BLaER1 treated with 17β-estradiol and CSF1 and Interleukin-3, amounts not matched to agents 10 nM and 100 nM (cell line): ENCODE results near the gene WDR54.
"Not testable (repeated sequence)": the region's sequence is repeated elsewhere in the genome, so short reads cannot be mapped to it uniquely, and the experiment has no call there.

ENCODE experiments used
- H3K27ac ChIP-seq, 11 experiments: shearing (Covaris generic); formaldehyde crosslinking; 2 replicates each; pipeline ENCODE4 v1.8.1; 2022
- H3K27me3 ChIP-seq, 11 experiments: shearing (Covaris generic); formaldehyde crosslinking; 2 replicates each; pipeline ENCODE4 v1.8.1; 2022
- H3K36me3 ChIP-seq, 11 experiments: shearing (Covaris generic); formaldehyde crosslinking; 2 replicates each; pipeline ENCODE4 v1.8.1; 2022
- H3K4me1 ChIP-seq, 10 experiments: shearing (Covaris generic); formaldehyde crosslinking; 2 replicates each; pipeline ENCODE4 v1.8.1; 2022
- H3K4me2 ChIP-seq, 11 experiments: shearing (Covaris generic); formaldehyde crosslinking; 2 replicates each; pipeline ENCODE4 v1.8.1; 2022
- H3K4me3 ChIP-seq, 10 experiments: shearing (Covaris generic); formaldehyde crosslinking; 2 replicates each; pipeline ENCODE4 v1.8.1; 2022
- H3K9ac ChIP-seq, 11 experiments: shearing (Covaris generic); formaldehyde crosslinking; 2 replicates each; pipeline ENCODE4 v1.8.1; 2022
- H3K9me3 ChIP-seq, 11 experiments: shearing (Covaris generic); formaldehyde crosslinking; replicated peaks in 1 of 11; 2 replicates each; pipeline ENCODE4 v1.8.1; 2022
- H4K20me1 ChIP-seq, 11 experiments: shearing (Covaris generic); formaldehyde crosslinking; 2 replicates each; pipeline ENCODE4 v1.8.1; 2022
- Cebpa-rat ChIP-seq, 11 experiments: shearing (Covaris generic); IDR thresholded peaks; 2 replicates each; pipeline ENCODE4 v1.8.1; 2022

Gene WDR54

DNA sequence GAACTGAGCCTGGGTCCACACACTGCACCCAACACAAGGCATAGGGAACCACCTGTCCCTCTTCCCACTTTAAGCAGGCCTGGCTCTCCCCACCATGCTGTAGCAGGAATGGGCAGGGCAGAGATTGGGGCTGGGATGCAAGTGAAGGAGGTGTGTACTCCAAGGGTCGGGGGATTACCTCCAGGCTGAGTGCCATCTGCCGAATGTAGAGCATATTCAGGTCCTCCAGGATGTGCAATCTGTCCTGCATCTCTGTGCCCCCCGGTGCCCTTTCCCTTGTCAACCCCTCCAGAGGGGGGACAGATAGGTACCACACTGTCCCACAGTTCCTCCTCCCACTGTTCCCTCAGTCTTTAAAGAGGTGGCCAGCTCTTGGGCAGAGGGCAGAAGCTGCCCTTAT is 17.8 kb downstream of the WDR54 start:
- peak overlapping the region; percentile 62 to 74 (median 68) for H3K4me3 ChIP-seq
- H3K9me3 ChIP-seq, result peaks cover 0 to 13% (median 0%) of the 10 kb centered on the region in 11 experiments; a peak in 7 of 22 replicates
- peak overlapping the region; percentile 75 to 90 (median 82) for H3K9ac ChIP-seq
- H3K27ac ChIP-seq, result peak overlapping the region; percentile 48 to 94 (median 85); a peak in 21 of 22 replicates
- no peaks in the 10 kb centered on the region for H4K20me1 ChIP-seq
- no peaks in the 10 kb centered on the region for H3K36me3 ChIP-seq
- H3K4me2 ChIP-seq, result peak overlapping the region; percentile 89 to 100 (median 99)
- peaks cover 15 to 25% (median 20%) of the 10 kb centered on the region in 11 experiments for H3K27me3 ChIP-seq
- TF ChIP-seq Cebpa-rat (IDR thresholded peaks at IDR 0.05), result no peak
- peaks cover 60 to 72% (median 65%) of the 10 kb centered on the region in 10 experiments for H3K4me1 ChIP-seq

GRCh38 chr2:74439803-74440377 is 18.4 kb downstream of the WDR54 start:
- no peak for TF ChIP-seq Cebpa-rat (IDR thresholded peaks at IDR 0.05)
- peak overlapping the region; percentile 48 to 94 (median 85) for H3K27ac ChIP-seq
- peak overlapping the region; percentile 62 to 74 (median 68) for H3K4me3 ChIP-seq
- peak overlapping the region; percentile 75 to 90 (median 82) for H3K9ac ChIP-seq
- peaks cover 15 to 25% (median 20%) of the 10 kb centered on the region in 11 experiments for H3K27me3 ChIP-seq
- no peaks in the 10 kb centered on the region for H4K20me1 ChIP-seq
- peak overlapping the region; percentile 89 to 100 (median 99) for H3K4me2 ChIP-seq
- H3K36me3 ChIP-seq, result no peaks in the 10 kb centered on the region
- peaks cover 64 to 78% (median 70%) of the 10 kb centered on the region in 10 experiments for H3K4me1 ChIP-seq
- H3K9me3 ChIP-seq, result peaks cover 0 to 13% (median 0%) of the 10 kb centered on the region in 11 experiments; a peak in 7 of 22 replicates

DNA sequence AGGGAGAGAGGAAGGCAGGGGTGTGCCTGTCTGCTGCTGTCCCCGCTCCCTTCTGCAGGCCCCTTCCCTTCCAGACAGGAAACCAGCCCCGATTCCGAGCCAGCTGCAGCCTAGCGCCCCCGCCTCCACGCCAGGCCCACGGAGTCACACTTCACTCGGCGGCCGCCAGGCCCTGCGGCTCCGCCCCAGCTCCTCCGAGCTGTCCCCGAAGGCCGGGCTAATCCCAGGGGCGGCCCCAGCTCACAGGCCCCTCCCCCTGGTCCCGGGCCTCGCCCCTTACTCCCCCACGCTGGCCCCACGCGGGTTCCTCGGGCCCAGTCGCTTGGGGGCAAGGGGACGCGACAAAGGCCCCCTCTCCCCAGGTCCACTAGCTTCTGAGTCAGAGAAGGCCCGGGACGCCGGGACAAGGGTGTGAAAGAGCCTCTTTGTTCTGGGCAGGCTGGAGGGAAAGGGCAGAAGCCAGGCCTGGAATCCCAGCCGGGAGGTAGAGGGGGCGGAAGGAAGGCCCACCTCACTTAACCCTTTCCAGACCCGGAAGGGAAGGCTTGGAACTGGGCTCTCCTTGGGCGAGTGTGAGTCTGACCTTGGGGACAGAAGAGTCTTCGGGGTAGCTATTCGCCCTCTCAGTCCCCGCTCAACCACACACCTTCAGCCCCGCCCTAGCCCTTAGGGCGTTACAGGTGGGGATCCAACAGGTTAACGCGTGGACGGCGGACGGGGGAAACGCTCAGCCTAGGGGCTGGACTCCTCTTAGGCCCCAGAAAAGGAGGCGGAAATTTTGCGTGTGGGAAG is 19.0 kb downstream of the WDR54 start:
- peak overlapping the region; percentile 48 to 94 (median 85); a peak in 21 of 22 replicates for H3K27ac ChIP-seq

GRCh38 chr2:74441170-74441689 is 19.7 kb downstream of the WDR54 start:
- peak overlapping the region; percentile 48 to 94 (median 85); a peak in 18 of 22 replicates for H3K27ac ChIP-seq
- peak overlapping the region; percentile 89 to 100 (median 99) for H3K4me2 ChIP-seq
- peak overlapping the region in 7 of 11 experiments; percentile 80 to 88 (median 82); a peak in 10 of 22 replicates for H3K9ac ChIP-seq
- peaks cover 0 to 13% (median 0%) of the 10 kb centered on the region in 11 experiments; a peak in 7 of 22 replicates for H3K9me3 ChIP-seq
- no peaks in the 10 kb centered on the region for H3K36me3 ChIP-seq
- peaks cover 64 to 74% (median 66%) of the 10 kb centered on the region in 10 experiments for H3K4me1 ChIP-seq
- peaks cover 15 to 25% (median 20%) of the 10 kb centered on the region in 11 experiments for H3K27me3 ChIP-seq
- TF ChIP-seq Cebpa-rat (IDR thresholded peaks at IDR 0.05), result no peak
- H4K20me1 ChIP-seq, result no peaks in the 10 kb centered on the region
- 0 out of 20 replicates have a peak overlapping the region, but pooled peaks of 2 of the 10 experiments have one; percentile 67 to 72 for H3K4me3 ChIP-seq

More for the DNA sequence above, 19.0 kb downstream of the WDR54 start:
- Histone ChIP-seq H4K20me1 (no peaks in the 10 kb centered on the region), H3K27me3 (peaks cover 15 to 25% (median 20%) of the 10 kb centered on the region in 11 experiments), H3K9me3 (peaks cover 0 to 13% (median 0%) of the 10 kb centered on the region in 11 experiments; a peak in 7 of 22 replicates), H3K4me1 (peaks cover 64 to 81% (median 70%) of the 10 kb centered on the region in 10 experiments), H3K9ac (peak overlapping the region; percentile 75 to 90 (median 82)), H3K4me2 (peak overlapping the region; percentile 89 to 100 (median 99)), H3K36me3 (no peaks in the 10 kb centered on the region), H3K4me3 (peak overlapping the region; percentile 62 to 74 (median 68))
- TF ChIP-seq Cebpa-rat (IDR thresholded peaks at IDR 0.05), result no peak

DNA sequence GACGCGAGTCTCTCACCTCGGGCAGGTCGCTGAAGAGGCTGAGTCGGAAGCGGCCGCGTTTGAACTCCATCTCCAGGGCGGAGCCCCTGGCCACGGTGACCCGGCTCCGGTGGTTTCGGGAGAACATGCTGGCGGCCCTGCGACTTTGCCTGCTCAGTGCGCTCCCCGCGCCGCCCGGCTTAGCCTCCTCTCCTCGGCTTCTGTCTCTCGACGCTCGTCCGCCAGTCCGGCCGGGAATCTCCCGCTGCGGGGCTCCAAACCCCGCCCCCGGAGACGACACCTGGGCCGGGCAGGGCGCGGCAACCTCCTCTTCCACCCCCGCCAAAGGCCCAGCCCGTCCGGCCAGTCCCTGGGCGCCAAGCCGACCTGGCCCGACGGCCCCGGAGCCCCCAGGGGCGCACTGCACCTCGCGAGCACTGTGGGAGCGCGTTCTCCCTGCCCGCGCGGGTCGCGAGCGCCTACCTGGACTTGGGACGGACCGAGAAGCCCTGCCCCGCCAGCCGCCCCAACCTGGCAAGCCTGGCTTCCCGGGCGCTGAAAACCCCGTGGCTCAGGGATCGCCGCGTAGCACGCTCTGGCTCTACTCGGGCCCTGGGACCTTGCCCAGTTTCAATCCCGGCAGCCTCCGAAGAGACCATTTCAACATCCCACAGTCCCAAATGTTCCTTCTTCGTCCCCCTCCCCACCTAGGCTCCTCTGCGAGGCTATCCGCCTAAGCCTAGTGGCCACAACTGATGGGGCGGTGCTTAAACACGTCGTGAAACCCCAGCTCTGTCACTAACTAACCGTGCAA is 20.4 kb downstream of the WDR54 start, which contains the start of gene RTKN:
Gene RTKN (minus strand): TSS at position 248 of the 793 bp plus-strand sequence. CDS start 121 bp downstream, at position 127.
- peaks cover 57 to 68% (median 59%) of the 10 kb centered on the region in 10 experiments for H3K4me1 ChIP-seq
- peak within 1 kb of the TSS; percentile 48 to 94 (median 85); a peak in 21 of 22 replicates for H3K27ac ChIP-seq

DNA sequence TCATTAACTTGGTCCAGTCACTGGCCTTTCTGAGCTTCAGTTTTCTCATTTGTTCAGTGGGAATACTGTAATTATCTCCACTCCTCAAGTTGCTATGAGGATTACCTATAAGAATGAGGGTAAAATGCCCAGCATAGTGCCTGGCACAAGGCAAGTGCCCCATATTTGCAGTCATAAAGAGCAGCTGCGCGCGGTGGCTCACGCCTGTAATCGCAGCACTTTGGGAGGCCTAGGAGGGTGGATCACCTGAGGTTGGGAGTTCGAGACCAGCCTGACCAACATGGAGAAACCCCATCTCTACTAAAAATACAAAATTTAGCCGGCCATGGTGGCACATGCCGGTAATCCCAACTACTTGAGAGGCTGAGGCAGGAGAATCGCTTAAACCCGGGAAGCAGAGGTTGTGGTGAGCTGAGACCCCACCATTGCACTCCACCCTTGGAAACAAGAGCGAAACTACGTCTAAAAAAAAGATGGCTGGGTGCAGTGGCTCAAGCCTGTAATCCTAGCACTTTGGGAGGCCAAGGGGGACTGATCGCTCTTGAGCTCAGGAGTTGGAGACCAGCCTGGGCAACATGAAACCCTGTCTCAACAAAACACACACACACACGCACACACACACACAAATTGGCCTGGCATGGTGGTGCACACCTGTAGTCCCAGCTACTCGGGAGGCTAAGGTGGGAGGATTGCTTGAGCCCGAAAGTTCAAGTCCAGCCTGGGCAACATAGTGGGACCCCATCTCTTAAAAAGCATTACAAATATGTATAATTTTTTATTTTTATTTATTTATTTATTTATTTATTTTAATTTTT is 21.2 kb downstream of the WDR54 start:
- H3K27ac ChIP-seq, H3K9ac ChIP-seq, H4K20me1 ChIP-seq, H3K4me2 ChIP-seq, H3K36me3 ChIP-seq, H3K4me3 ChIP-seq: not testable (repeated sequence)
- H3K9me3 ChIP-seq, result peaks cover 0 to 13% (median 0%) of the 10 kb centered on the region in 11 experiments; a peak in 7 of 22 replicates
- peaks cover 15 to 25% (median 20%) of the 10 kb centered on the region in 11 experiments for H3K27me3 ChIP-seq
- H3K4me1 ChIP-seq, result peaks cover 49 to 60% (median 51%) of the 10 kb centered on the region in 10 experiments

More for the DNA sequence above, 20.4 kb downstream of the WDR54 start, which contains the start of gene RTKN:
- H3K4me2 ChIP-seq, result peak within 1 kb of the TSS; percentile 89 to 100 (median 99)
- peaks cover 15 to 25% (median 20%) of the 10 kb centered on the region in 11 experiments for H3K27me3 ChIP-seq
- H3K4me3 ChIP-seq, result peak within 1 kb of the TSS; percentile 62 to 74 (median 68); a peak in 17 of 20 replicates
- H3K9ac ChIP-seq, result peak within 1 kb of the TSS; percentile 75 to 90 (median 82)
- H4K20me1 ChIP-seq, result no peaks in the 10 kb centered on the region
- H3K9me3 ChIP-seq, result peaks cover 0 to 13% (median 0%) of the 10 kb centered on the region in 11 experiments; a peak in 7 of 22 replicates
- TF ChIP-seq Cebpa-rat (IDR thresholded peaks at IDR 0.05), result no peak
- no peaks in the 10 kb centered on the region for H3K36me3 ChIP-seq

GRCh38 chr2:74444498-74445318 is 23.2 kb downstream of the WDR54 start:
- Histone ChIP-seq H3K4me1 (peaks cover 29 to 40% (median 31%) of the 10 kb centered on the region in 10 experiments), H3K27me3 (peaks cover 15 to 25% (median 20%) of the 10 kb centered on the region in 11 experiments), H4K20me1 (no peaks in the 10 kb centered on the region), H3K36me3 (no peaks in the 10 kb centered on the region), H3K9me3 (peaks cover 0 to 13% (median 0%) of the 10 kb centered on the region in 11 experiments; a peak in 7 of 22 replicates), H3K4me2 (peak overlapping the region; percentile 58 to 85 (median 73)), H3K27ac (peak overlapping the region in 9 of 11 experiments; percentile 23 to 69 (median 59); a peak in 12 of 22 replicates), H3K9ac (peak overlapping the region in 4 of 11 experiments; percentile 29 to 58 (median 48); a peak in 4 of 22 replicates), H3K4me3 (no peak overlapping the region)
- TF ChIP-seq Cebpa-rat (IDR thresholded peaks at IDR 0.05), result no peak
